GM06990 (cell line): ENCODE results near the gene SMIM10.
"Not testable (repeated sequence)": the region's sequence is repeated elsewhere in the genome, so short reads cannot be mapped to it uniquely, and the experiment has no call there.

Source experiments
- DNase-seq: peaks from one replicate; pipeline ENCODE4 v3.0.0-alpha.2; 2011; ENCODE audit not compliant: insufficient read length; ENCODE audit errors: extremely low read depth
- H3K27me3 ChIP-seq: replicated peaks from 2 replicates; pipeline ENCODE4 v1.6.0; 2011; ENCODE audit warnings: low read length; ENCODE audit not compliant: control insufficient read depth, insufficient read depth
- H3K36me3 ChIP-seq: 2 replicates; pipeline ENCODE4 v1.5.1; 2011; ENCODE audit warnings: low read length; ENCODE audit not compliant: control insufficient read depth, insufficient read depth
- H3K4me3 ChIP-seq: replicated peaks from 2 replicates; pipeline ENCODE4 v1.5.1; 2011; ENCODE audit warnings: low read depth, mild to moderate bottlenecking, control low read depth, low read length
- TF ChIP-seq, protein P1 (sequence below): IDR thresholded peaks from 2 replicates; pipeline ENCODE4 v1.5.1; 2011; ENCODE audit warnings: low read length, control low read depth, mild to moderate bottlenecking, inconsistent platforms; ENCODE audit not compliant: insufficient read depth, poor library complexity, severe bottlenecking

Gene SMIM10

DNA sequence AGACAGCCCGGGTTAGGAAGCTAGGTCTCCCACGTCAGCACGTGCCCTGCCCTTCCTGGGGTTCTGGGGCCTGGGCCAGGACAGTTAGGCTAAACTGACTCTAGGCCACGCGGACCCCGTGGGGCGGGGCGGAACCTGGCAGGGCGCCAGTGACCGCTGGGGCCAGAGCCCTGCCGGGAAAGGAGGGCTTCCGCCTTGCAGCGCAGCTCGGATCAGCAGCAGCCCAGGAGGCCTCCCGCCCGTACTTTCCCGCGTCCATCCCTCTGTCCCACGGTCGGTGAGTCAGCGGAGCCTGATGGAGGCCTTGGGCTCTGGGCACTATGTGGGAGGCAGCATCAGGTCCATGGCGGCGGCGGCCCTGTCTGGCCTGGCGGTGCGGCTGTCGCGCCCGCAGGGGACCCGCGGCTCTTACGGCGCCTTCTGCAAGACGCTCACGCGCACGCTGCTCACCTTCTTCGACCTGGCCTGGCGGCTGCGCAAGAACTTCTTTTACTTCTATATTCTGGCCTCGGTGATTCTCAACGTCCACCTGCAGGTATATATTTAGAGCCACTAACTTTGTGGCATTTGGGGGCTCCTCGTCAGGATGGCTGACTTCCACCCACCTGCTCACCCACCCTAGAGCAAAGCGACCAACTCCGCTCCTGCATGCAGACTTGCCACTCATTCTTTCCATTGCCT is at the start of gene SMIM10:
TSS of gene SMIM10 (plus strand) at position 191 of the 681 bp plus-strand sequence. CDS start at position 296, 105 bp downstream.
- H3K4me3 ChIP-seq: peak within 1 kb of the TSS; percentile 33
- peak; percentile 32 for DNase-seq
- H3K36me3 ChIP-seq: no peaks in the 10 kb centered on the region
- TF ChIP-seq, protein P1, sequence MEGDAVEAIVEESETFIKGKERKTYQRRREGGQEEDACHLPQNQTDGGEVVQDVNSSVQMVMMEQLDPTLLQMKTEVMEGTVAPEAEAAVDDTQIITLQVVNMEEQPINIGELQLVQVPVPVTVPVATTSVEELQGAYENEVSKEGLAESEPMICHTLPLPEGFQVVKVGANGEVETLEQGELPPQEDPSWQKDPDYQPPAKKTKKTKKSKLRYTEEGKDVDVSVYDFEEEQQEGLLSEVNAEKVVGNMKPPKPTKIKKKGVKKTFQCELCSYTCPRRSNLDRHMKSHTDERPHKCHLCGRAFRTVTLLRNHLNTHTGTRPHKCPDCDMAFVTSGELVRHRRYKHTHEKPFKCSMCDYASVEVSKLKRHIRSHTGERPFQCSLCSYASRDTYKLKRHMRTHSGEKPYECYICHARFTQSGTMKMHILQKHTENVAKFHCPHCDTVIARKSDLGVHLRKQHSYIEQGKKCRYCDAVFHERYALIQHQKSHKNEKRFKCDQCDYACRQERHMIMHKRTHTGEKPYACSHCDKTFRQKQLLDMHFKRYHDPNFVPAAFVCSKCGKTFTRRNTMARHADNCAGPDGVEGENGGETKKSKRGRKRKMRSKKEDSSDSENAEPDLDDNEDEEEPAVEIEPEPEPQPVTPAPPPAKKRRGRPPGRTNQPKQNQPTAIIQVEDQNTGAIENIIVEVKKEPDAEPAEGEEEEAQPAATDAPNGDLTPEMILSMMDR: no peak
- no peaks in the 10 kb centered on the region; the same call in 1 of the 2 replicates for H3K27me3 ChIP-seq

DNA sequence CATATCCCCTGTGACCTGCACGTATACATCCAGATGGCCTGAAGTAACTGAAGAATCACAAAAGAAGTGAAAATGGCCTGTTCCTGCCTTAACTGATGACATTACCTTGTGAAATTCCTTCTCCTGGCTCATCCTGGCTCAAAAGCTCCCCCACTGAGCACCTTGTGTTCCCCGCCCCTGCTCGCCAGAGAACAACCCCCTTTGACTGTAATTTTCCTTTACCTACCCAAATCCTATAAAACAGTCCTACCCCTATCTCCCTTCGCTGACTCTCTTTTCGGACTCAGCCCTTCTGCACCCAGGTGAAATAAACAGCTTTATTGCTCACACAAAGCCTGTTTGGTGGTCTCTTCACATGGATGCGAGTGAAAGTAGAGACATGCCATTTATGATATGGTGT is 44.4 kb upstream of the SMIM10 start:
- not testable (repeated sequence) for H3K27me3 ChIP-seq

DNA sequence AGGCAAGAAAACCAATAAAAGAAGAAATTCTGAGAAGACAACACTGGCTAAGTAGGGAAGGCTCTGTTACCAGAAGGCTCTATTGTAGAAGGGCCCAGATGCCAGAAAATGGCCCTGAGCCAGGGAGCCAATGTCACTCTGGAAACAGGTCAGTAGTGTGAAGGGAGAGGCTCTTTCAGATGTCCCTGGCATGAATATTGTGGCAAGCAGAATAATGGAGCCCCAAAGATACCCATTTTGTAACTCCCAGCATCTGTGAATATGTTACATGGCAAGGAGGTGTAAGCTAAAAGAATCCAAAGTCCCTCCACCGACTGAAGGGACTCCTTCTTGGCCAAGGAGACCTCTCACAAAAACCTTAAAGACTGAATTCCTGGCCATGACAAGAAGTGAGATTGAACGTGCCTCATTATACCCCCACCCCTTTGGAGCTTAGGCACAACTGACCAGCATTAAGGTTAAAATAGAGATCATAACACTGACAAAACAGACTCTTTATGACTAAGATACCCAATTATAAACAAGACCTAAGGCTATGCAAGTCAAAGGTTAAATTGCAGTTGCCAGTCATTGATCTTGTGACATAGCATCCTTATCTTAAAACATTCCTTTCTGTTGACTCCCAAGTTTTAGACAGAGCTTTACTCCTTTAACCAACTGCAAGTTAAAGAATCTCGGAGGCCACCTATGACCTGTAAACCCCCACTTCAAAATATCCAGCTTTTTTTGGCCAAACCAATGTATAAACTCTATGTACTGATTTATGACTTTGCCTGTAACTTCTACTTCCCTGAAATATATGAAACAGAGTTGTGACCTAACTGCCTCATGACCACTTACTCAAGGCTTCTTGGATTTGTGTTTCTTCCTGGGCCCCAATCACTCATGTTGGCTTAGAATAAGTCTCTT is 42.2 kb upstream of the SMIM10 start:
- no peak overlapping the region for H3K4me3 ChIP-seq
- DNase-seq: no peak
- TF ChIP-seq, protein P1: no peak
- no peaks in the 10 kb centered on the region; the same call in 1 of the 2 replicates for H3K27me3 ChIP-seq
- H3K36me3 ChIP-seq: no peaks in the 10 kb centered on the region

More for the DNA sequence above, 44.4 kb upstream of the SMIM10 start:
- H3K4me3 ChIP-seq, H3K36me3 ChIP-seq, DNase-seq: not testable (repeated sequence)

DNA sequence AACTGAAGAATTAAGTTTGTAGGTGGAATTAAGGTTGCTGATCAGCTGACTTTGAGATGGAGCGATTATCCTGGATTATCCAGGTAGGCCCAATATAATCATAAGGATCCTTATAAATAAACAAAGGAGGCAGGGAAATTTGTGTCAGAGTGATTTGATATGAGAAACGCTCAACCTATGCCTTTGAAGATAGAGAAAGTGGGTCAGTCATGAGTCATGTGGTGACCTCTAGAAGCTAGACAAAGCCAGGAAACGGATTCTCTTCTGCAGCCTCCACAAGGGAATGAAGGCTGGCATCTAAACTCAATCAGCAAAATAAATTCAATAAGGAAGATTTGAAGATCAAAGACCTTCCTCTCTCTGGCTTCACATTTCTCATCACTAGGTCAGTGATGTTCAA is 41.5 kb upstream of the SMIM10 start:
- no peak for DNase-seq
- Histone ChIP-seq H3K4me3 (no peak overlapping the region), H3K36me3 (no peaks in the 10 kb centered on the region), H3K27me3 (no peaks in the 10 kb centered on the region; the same call in 1 of the 2 replicates)
- TF ChIP-seq, protein P1: no peak

DNA sequence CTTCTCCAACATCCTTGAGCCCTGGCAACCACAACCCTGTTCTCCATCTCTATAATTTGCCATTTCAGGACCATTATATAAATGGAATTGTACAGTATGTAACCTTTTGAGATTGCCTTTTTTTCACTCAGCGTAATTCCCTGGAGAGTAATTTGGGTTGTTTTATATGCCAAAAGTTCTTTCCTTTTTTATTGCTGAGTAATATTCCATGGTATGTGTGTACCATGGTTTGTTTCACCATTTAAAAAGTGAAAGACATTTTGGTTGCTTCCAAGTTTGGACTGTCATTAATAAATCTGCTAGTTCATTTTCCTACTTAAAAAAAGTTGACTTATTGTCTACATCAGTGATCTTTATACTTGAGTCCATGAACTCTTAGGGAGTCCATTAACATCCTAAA is 33.0 kb upstream of the SMIM10 start:
- TF ChIP-seq, protein P1: no peak
- Histone ChIP-seq H3K36me3 (no peaks in the 10 kb centered on the region), H3K27me3 (no peaks in the 10 kb centered on the region; the same call in 1 of the 2 replicates), H3K4me3 (no peak overlapping the region)
- DNase-seq: no peak

DNA sequence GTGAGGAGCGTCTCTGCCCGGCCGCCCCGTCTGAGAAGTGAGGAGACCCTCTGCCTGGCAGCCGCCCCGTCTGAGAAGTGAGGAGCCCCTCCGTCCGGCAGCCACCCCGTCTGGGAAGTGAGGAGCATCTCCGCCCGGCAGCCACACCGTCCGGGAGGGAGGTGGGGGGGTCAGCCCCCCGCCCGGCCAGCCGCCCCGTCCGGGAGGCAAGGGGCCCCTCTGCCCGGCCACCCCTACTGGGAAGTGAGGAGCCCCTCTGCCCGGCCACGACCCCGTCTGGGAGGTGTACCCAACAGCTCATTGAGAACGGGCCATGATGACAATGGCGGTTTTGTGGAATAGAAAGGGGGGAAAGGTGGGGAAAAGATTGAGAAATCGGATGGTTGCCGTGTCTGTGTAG is 30.4 kb upstream of the SMIM10 start:
- H3K4me3 ChIP-seq, H3K27me3 ChIP-seq, H3K36me3 ChIP-seq, DNase-seq: not testable (repeated sequence)
